ENCODE measurements around the gene ADAM23. TPM values are rescaled to one million over a fixed set of nuclear protein-coding genes. Genes with fewer than 3 reads are reported as not detected.

The ADAM23 gene
- total RNA-seq, 4 donors from 2014 or later: 0.24 to 1.8 (median 0.52) TPM

DNA sequence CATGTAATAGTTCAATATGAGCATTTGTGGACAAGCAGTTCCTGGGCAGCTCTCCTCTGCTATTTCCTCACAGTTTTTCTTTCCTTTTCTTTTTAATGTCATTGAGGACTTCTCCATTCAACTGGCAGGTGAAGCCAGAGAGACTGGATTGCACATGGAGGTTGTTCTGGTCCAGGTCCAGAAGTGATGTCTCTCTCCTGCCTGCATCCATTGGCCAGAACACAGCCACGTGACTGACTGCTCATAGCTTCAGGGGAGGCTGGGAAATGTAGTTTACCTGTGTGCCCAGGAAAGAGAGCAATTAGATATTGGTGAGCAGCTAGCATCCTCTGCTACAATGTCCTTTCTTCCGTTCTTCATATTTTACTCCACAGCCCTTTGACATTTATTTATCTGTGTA, 20.2 kb upstream of the ADAM23 start:
- H3K36me3 ChIP-seq: no peaks in the 10 kb centered on the region
- no peak overlapping the region for H3K27ac ChIP-seq
- no peaks in the 10 kb centered on the region for H3K27me3 ChIP-seq
- TF ChIP-seq POLR2A (IDR thresholded peaks at IDR 0.05): no peak
- no peak for TF ChIP-seq POLR2AphosphoS5 (IDR thresholded peaks at IDR 0.05)
- TF ChIP-seq, protein P1, sequence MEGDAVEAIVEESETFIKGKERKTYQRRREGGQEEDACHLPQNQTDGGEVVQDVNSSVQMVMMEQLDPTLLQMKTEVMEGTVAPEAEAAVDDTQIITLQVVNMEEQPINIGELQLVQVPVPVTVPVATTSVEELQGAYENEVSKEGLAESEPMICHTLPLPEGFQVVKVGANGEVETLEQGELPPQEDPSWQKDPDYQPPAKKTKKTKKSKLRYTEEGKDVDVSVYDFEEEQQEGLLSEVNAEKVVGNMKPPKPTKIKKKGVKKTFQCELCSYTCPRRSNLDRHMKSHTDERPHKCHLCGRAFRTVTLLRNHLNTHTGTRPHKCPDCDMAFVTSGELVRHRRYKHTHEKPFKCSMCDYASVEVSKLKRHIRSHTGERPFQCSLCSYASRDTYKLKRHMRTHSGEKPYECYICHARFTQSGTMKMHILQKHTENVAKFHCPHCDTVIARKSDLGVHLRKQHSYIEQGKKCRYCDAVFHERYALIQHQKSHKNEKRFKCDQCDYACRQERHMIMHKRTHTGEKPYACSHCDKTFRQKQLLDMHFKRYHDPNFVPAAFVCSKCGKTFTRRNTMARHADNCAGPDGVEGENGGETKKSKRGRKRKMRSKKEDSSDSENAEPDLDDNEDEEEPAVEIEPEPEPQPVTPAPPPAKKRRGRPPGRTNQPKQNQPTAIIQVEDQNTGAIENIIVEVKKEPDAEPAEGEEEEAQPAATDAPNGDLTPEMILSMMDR (IDR thresholded peaks at IDR 0.05): no peak
- TF ChIP-seq EP300 (IDR thresholded peaks at IDR 0.05): no peak
- H3K9me3 ChIP-seq: no peaks in the 10 kb centered on the region
- no peak for DNase-seq (ENCODE audit: low spot score in 2 of 2)
- no peaks in the 10 kb centered on the region for H3K4me1 ChIP-seq
- 61% methylated on average over 2 of the region's 2 CpGs for WGBS
- no peak overlapping the region for H3K4me3 ChIP-seq

DNA sequence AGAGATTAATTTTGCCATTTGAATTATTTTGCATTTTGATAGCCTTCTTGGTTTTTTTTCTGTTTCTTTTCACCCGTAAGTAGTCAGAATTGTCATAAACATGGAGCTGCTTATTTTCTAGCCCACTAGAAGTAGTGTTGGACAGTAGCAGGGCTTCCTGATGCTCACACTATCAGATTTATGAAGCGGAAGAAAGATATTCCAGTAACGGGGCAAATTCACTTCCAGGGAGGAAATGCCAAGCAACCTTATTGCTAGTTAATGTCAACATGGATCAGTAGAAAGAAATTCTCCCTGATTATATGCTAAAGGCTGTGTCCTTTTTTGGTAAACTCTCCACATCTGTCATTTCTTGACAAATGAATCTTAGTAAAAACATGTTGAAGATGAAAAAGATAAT, 19.2 kb upstream of the ADAM23 start:
- WGBS: 23% methylated on average over 3 of the region's 3 CpGs
- Histone ChIP-seq H3K9me3 (no peaks in the 10 kb centered on the region), H3K36me3 (no peaks in the 10 kb centered on the region), H3K4me3 (no peak overlapping the region), H3K27ac (no peak overlapping the region), H3K27me3 (no peaks in the 10 kb centered on the region), H3K4me1 (no peaks in the 10 kb centered on the region)
- no peak for DNase-seq (ENCODE audit: low spot score in 2 of 2)
- TF ChIP-seq, protein P1 (IDR thresholded peaks at IDR 0.05): no peak

DNA sequence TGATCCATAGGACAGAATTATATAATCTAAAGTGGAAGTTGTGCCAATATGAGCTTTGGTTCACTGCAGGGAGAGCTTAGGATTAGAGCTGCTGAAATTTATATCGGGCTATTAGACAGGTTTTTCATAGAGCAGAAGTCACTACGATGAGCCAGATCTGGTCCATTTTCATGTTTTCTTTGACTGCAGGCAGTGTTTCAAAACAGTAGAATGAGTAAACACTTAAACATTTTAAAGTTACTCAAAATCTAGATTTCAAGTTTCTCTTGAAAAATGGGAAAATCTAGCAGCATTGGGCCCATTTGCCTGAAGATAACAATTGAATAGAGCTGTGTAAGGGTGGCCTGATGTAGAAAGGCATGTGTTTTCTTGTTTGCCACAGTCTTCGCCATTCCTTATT, 14.5 kb upstream of the ADAM23 start:
- WGBS: 91% methylated on average over 3 of the region's 3 CpGs
- H3K27ac ChIP-seq: no peak overlapping the region
- TF ChIP-seq, protein P1 (IDR thresholded peaks at IDR 0.05): no peak
- TF ChIP-seq POLR2AphosphoS5 (IDR thresholded peaks at IDR 0.05): no peak
- TF ChIP-seq EP300 (IDR thresholded peaks at IDR 0.05): no peak
- no peak for TF ChIP-seq POLR2A (IDR thresholded peaks at IDR 0.05)

DNA sequence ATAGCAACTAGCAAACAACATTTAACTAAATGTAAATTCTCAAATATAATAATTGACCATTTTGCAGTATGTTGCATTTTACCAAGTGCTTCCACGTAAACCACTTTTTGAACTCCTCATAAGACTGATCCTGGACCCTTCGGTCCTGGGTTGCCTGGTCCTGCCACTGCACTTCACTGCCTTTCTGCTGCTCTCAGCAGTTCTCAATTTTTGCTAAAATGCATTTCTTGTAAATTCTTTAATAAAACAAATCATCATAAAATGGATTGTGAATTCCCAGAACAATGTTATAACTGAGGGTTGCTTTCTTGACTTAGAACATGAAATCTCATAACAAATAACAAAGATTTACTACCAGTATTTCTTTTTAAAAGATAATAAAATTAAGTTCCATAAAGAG, 12.9 kb upstream of the ADAM23 start:
- no peak for DNase-seq (ENCODE audit: low spot score in 2 of 2)
- WGBS: 90% methylated on average over 2 of the region's 2 CpGs
- H3K27me3 ChIP-seq: peaks cover 5% of the 10 kb centered on the region

More for the DNA sequence above, 14.5 kb upstream of the ADAM23 start:
- no peaks in the 10 kb centered on the region for H3K36me3 ChIP-seq
- DNase-seq (ENCODE audit: low spot score in 2 of 2): no peak
- H3K27me3 ChIP-seq: peaks cover 5% of the 10 kb centered on the region
- no peaks in the 10 kb centered on the region for H3K4me1 ChIP-seq
- no peaks in the 10 kb centered on the region for H3K9me3 ChIP-seq
- H3K4me3 ChIP-seq: no peak overlapping the region

DNA sequence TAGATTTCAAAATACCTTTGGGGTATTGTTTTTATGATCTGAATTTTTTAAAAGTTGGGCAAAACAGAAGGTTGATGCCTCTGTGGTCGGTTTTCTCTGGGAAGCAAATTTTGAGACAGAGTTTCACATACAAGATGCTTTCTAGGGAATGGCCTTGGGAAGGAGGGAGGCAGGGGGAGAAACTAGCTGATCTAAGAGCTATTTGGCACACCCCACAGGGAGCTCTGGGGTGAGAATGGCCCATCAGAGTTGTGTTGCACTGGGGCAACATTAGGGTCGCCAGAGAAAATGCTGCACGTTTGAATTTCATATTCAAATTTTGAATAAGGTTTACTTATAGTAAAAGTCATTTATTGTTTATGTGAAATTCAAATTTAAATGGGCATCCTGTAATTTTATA, 11.9 kb upstream of the ADAM23 start:
- Histone ChIP-seq H3K27ac (no peak overlapping the region), H3K9me3 (no peaks in the 10 kb centered on the region), H3K27me3 (peaks cover 12% of the 10 kb centered on the region), H3K4me3 (no peak overlapping the region), H3K36me3 (no peaks in the 10 kb centered on the region), H3K4me1 (no peaks in the 10 kb centered on the region)
- no peak for DNase-seq (ENCODE audit: low spot score in 2 of 2)
- TF ChIP-seq, protein P1 (IDR thresholded peaks at IDR 0.05): no peak
- TF ChIP-seq POLR2A (IDR thresholded peaks at IDR 0.05) (no peak), EP300 (IDR thresholded peaks at IDR 0.05) (no peak), POLR2AphosphoS5 (IDR thresholded peaks at IDR 0.05) (no peak)
- WGBS: 80% methylated on average over 3 of the region's 3 CpGs

More for the DNA sequence above, 12.9 kb upstream of the ADAM23 start:
- Histone ChIP-seq H3K4me1 (no peaks in the 10 kb centered on the region), H3K4me3 (no peak overlapping the region), H3K27ac (no peak overlapping the region), H3K9me3 (no peaks in the 10 kb centered on the region), H3K36me3 (no peaks in the 10 kb centered on the region)
- TF ChIP-seq POLR2AphosphoS5 (IDR thresholded peaks at IDR 0.05) (no peak), POLR2A (IDR thresholded peaks at IDR 0.05) (no peak)
- TF ChIP-seq, protein P1 (IDR thresholded peaks at IDR 0.05): no peak
